Liver (tissue), 9 donors: ENCODE measurements around the gene EDIL3. TPM values are rescaled to one million over a fixed set of nuclear protein-coding genes. Genes with fewer than 3 reads are reported as not detected.

Experiments used
- DNase-seq: peaks from one replicate; pipeline ENCODE4 v3.0.0-alpha.2; 2017; ENCODE audit warnings: low spot score
- H3K27ac ChIP-seq, 2 donors: one replicate each; pipeline ENCODE4 v1.7.0; 2013; ENCODE audit warnings: inconsistent platforms in 2 of 2, low read length in 2 of 2, control low read depth in 1 of 2, low read depth in 1 of 2, mild to moderate bottlenecking in 1 of 2
- H3K27me3 ChIP-seq, 4 donors: one replicate each; pipeline versions ENCODE4 v1.6.1 to v1.7.0; 2013; ENCODE audit warnings: low read length in 3 of 4, inconsistent platforms in 1 of 4, mild to moderate bottlenecking in 1 of 4, moderate library complexity in 1 of 4; ENCODE audit not compliant: control insufficient read depth in 4 of 4, insufficient read depth in 4 of 4
- H3K36me3 ChIP-seq, 4 donors: one replicate each; pipeline versions ENCODE4 v1.6.1 to v1.7.0; 2013; ENCODE audit warnings: low read length in 3 of 4, mild to moderate bottlenecking in 3 of 4, low read depth in 1 of 4, moderate library complexity in 1 of 4; ENCODE audit not compliant: control insufficient read depth in 4 of 4, insufficient read depth in 3 of 4
- H3K4me1 ChIP-seq, 4 donors: one replicate each; pipeline versions ENCODE4 v1.6.1 to v1.7.0; 2013; ENCODE audit warnings: low read length in 3 of 4, mild to moderate bottlenecking in 3 of 4, moderate library complexity in 1 of 4; ENCODE audit not compliant: control insufficient read depth in 4 of 4, insufficient read depth in 4 of 4
- H3K4me3 ChIP-seq, 3 donors: one replicate each; pipeline versions ENCODE4 v1.6.1 to v1.7.0; 2013; ENCODE audit warnings: low read length in 3 of 3, control low read depth in 1 of 3, low read depth in 1 of 3, mild to moderate bottlenecking in 1 of 3
- H3K9ac ChIP-seq, 2 donors: one replicate each; pipeline ENCODE4 v1.7.0; 2013; ENCODE audit warnings: low read length in 2 of 2, mild to moderate bottlenecking in 2 of 2, moderate library complexity in 2 of 2, control low read depth in 1 of 2, low read depth in 1 of 2
- H3K9me3 ChIP-seq, 4 donors: one replicate each; pipeline versions ENCODE4 v1.6.1 to v1.7.0; 2013; ENCODE audit warnings: low read length in 3 of 4; ENCODE audit not compliant: control insufficient read depth in 4 of 4
- EGR1 ChIP-seq, 2 donors: IDR thresholded peaks; 2 replicates each; pipeline ENCODE4 v1.6.1; 2016 to 2018; ENCODE audit warnings: antibody characterized with exemption in 2 of 2, low read depth in 2 of 2
- FOXA1 ChIP-seq: IDR thresholded peaks from 2 replicates; pipeline ENCODE4 v1.6.1; 2016; ENCODE audit warnings: antibody characterized with exemption
- FOXA2 ChIP-seq: IDR thresholded peaks from 2 replicates; pipeline ENCODE4 v1.6.1; 2016; ENCODE audit warnings: antibody characterized with exemption
- GABPA ChIP-seq, 2 donors: IDR thresholded peaks in 1 of 2; conservative IDR thresholded peaks in 1 of 2; 2 replicates each; pipeline ENCODE4 v1.6.1; 2016; ENCODE audit warnings: antibody characterized with exemption in 2 of 2, mild to moderate bottlenecking in 1 of 2, moderate library complexity in 1 of 2
- HNF4A ChIP-seq, 2 donors: conservative IDR thresholded peaks; 2 replicates each; pipeline ENCODE4 v1.6.1; 2016; ENCODE audit warnings: antibody characterized with exemption in 2 of 2, mild to moderate bottlenecking in 2 of 2
- HNF4G ChIP-seq: IDR thresholded peaks from 2 replicates; pipeline ENCODE4 v1.6.1; 2016; ENCODE audit warnings: antibody characterized with exemption
- JUND ChIP-seq, 2 donors: IDR thresholded peaks; 2 replicates each; pipeline ENCODE4 v1.6.1; 2016; ENCODE audit warnings: antibody characterized with exemption in 2 of 2
- NR2F2 ChIP-seq: IDR thresholded peaks from 2 replicates; pipeline ENCODE4 v1.6.1; 2016; ENCODE audit warnings: antibody characterized with exemption
- RAD21 ChIP-seq, 2 donors: IDR thresholded peaks; 2 replicates each; pipeline ENCODE4 v1.6.1; 2016; ENCODE audit warnings: antibody characterized with exemption in 2 of 2, mild to moderate bottlenecking in 2 of 2
- RXRA ChIP-seq, 2 donors: IDR thresholded peaks; 2 replicates each; pipeline ENCODE4 v1.6.1; 2017 to 2018; ENCODE audit warnings: antibody characterized with exemption in 2 of 2, mild to moderate bottlenecking in 1 of 2
- SP1 ChIP-seq: IDR thresholded peaks from 2 replicates; pipeline ENCODE4 v1.6.1; 2018; ENCODE audit warnings: antibody characterized with exemption, mild to moderate bottlenecking
- TAF1 ChIP-seq: conservative IDR thresholded peaks from 2 replicates; pipeline ENCODE4 v1.6.1; 2016; ENCODE audit warnings: antibody characterized with exemption, mild to moderate bottlenecking
- YY1 ChIP-seq: IDR thresholded peaks from 2 replicates; pipeline ENCODE4 v1.6.1; 2016; ENCODE audit warnings: antibody characterized with exemption, mild to moderate bottlenecking
- WGBS: extraction: QIAGEN DNeasy Blood & Tissue Kit; methylation state at CpG from one replicate; pipeline ENCODE4 v1.1.7; 2013; 5-methylcytosine and 5-hydroxymethylcytosine counted together
- polyA plus RNA-seq, 2 donors: library from polyadenylated mRNA; stranded (reverse) in 1 of 2; unstranded in 1 of 2; fragments of 200-250 nt in 1 of 2; fragments of >200 nt in 1 of 2; fragmentation: Nextera tagmentation in 1 of 2; extraction: Ambion mirVana in 1 of 2; gene quantifications; one replicate each; pipeline versions ENCODE4 v1.2.1 to v1.2.3, GENCODE V29; 2013 to 2015
- total RNA-seq, 2 donors: library from RNA; depleted of rRNA; stranded (reverse); fragments of >200 nt; gene quantifications; one replicate each; pipeline ENCODE4 v1.2.3, GENCODE V29; 2014
- TF ChIP-seq, protein P1 (sequence below): IDR thresholded peaks from 2 replicates; pipeline ENCODE4 v1.6.1; 2016; ENCODE audit warnings: antibody characterized with exemption
- TF ChIP-seq, protein P2 (sequence below): IDR thresholded peaks from 2 replicates; pipeline ENCODE4 v1.6.1; 2016; ENCODE audit warnings: antibody characterized with exemption
- TF ChIP-seq, protein P3 (sequence below): IDR thresholded peaks from 2 replicates; pipeline ENCODE4 v1.6.1; 2016; ENCODE audit warnings: antibody characterized with exemption, mild to moderate bottlenecking
- TF ChIP-seq, protein P4 (sequence below): IDR thresholded peaks from 2 replicates; pipeline ENCODE4 v1.6.1; 2016; ENCODE audit warnings: antibody characterized with exemption
- TF ChIP-seq, protein P5 (sequence below): fragments of 150-350 bp; IDR thresholded peaks from 2 replicates; pipeline ENCODE4 v1.5.1; 2017; ENCODE audit warnings: improper control_type of control experiment, low read depth, low read length; ENCODE audit not compliant: missing input control
- donor health status: healthy.
- donor health status: healthy.
- donor health status: healthy.
- donor health status: healthy.
- donor health status: healthy.

Gene EDIL3
- total and polyA plus RNA-seq, 4 donors, result 0.33 to 12.0 (median 0.76) TPM

DNA sequence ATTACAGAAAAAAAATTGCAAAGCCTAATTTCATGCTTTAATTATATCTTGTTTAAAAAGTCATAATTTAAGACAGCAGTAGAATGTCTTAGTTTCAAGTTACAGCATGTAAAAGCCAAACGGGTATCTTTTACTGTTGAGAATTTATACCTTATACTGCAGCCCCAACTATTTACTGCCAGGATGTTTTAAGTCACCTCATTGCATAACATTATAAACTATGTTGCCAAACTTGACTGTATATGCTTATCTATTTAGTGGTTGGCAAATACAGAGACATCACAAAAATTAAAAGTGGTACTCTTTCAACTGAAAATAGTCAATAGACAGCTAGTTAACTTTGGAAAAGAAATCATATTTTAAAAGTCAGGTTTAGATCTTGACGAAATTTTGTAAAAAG is 119.5 kb downstream of the EDIL3 start:
- no peak overlapping the region for H3K27ac ChIP-seq
- H3K9ac ChIP-seq, result no peak overlapping the region
- no peaks in the 10 kb centered on the region for H3K4me1 ChIP-seq
- 74% methylated on average over 2 of the region's 2 CpGs for WGBS
- H3K27me3 ChIP-seq, result peaks cover 0 to 4% (median 0%) of the 10 kb centered on the region in 4 donors
- DNase-seq, result no peak
- no peaks in the 10 kb centered on the region for H3K36me3 ChIP-seq
- no peaks in the 10 kb centered on the region for H3K9me3 ChIP-seq
- H3K4me3 ChIP-seq, result no peak overlapping the region
- no peak for TF ChIP-seq SP1
- TF ChIP-seq, protein P1, sequence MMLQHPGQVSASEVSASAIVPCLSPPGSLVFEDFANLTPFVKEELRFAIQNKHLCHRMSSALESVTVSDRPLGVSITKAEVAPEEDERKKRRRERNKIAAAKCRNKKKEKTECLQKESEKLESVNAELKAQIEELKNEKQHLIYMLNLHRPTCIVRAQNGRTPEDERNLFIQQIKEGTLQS, result no peak
- no peak for TF ChIP-seq JUND (IDR thresholded peaks at IDR 0.05)

DNA sequence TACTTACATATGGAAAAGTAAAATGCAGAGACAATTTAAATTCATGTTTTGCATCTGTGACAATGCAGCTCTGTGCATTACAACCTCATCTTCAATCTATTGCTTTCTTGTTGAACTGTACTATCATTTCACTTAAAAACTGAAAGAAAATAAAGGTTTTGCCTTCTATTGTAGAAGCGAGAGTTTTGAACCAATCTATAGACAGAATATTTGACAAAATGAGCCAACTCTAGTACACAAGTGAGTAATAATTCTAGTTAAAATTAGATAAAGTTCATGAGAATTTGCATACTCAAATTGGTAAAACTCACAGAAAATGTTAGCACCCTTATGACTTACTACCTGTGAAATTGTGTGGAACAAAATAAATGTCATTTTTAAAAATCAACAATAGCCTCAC is 123.7 kb downstream of the EDIL3 start:
- TF ChIP-seq, protein P2, sequence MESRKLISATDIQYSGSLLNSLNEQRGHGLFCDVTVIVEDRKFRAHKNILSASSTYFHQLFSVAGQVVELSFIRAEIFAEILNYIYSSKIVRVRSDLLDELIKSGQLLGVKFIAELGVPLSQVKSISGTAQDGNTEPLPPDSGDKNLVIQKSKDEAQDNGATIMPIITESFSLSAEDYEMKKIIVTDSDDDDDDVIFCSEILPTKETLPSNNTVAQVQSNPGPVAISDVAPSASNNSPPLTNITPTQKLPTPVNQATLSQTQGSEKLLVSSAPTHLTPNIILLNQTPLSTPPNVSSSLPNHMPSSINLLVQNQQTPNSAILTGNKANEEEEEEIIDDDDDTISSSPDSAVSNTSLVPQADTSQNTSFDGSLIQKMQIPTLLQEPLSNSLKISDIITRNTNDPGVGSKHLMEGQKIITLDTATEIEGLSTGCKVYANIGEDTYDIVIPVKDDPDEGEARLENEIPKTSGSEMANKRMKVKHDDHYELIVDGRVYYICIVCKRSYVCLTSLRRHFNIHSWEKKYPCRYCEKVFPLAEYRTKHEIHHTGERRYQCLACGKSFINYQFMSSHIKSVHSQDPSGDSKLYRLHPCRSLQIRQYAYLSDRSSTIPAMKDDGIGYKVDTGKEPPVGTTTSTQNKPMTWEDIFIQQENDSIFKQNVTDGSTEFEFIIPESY, result no peak
- TF ChIP-seq SP1, result no peak
- TF ChIP-seq HNF4G, result no peak
- TF ChIP-seq EGR1 (IDR thresholded peaks at IDR 0.05; ENCODE audit: low read depth in 2 of 2), result no peak
- TF ChIP-seq, protein P1, result no peak
- TF ChIP-seq RAD21 (IDR thresholded peaks at IDR 0.05), result no peak
- TF ChIP-seq GABPA (IDR thresholded peaks at IDR 0.05 in 1 of 2, conservative IDR thresholded peaks at IDR 0.05 in 1 of 2), result no peak
- TF ChIP-seq, protein P3, sequence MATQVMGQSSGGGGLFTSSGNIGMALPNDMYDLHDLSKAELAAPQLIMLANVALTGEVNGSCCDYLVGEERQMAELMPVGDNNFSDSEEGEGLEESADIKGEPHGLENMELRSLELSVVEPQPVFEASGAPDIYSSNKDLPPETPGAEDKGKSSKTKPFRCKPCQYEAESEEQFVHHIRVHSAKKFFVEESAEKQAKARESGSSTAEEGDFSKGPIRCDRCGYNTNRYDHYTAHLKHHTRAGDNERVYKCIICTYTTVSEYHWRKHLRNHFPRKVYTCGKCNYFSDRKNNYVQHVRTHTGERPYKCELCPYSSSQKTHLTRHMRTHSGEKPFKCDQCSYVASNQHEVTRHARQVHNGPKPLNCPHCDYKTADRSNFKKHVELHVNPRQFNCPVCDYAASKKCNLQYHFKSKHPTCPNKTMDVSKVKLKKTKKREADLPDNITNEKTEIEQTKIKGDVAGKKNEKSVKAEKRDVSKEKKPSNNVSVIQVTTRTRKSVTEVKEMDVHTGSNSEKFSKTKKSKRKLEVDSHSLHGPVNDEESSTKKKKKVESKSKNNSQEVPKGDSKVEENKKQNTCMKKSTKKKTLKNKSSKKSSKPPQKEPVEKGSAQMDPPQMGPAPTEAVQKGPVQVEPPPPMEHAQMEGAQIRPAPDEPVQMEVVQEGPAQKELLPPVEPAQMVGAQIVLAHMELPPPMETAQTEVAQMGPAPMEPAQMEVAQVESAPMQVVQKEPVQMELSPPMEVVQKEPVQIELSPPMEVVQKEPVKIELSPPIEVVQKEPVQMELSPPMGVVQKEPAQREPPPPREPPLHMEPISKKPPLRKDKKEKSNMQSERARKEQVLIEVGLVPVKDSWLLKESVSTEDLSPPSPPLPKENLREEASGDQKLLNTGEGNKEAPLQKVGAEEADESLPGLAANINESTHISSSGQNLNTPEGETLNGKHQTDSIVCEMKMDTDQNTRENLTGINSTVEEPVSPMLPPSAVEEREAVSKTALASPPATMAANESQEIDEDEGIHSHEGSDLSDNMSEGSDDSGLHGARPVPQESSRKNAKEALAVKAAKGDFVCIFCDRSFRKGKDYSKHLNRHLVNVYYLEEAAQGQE, result no peak
- no peak for TF ChIP-seq RXRA (IDR thresholded peaks at IDR 0.05)
- TF ChIP-seq, protein P4, sequence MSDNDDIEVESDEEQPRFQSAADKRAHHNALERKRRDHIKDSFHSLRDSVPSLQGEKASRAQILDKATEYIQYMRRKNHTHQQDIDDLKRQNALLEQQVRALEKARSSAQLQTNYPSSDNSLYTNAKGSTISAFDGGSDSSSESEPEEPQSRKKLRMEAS, result no peak
- TF ChIP-seq TAF1, result no peak
- TF ChIP-seq JUND (IDR thresholded peaks at IDR 0.05), result no peak
- no peak for TF ChIP-seq FOXA1
- no peak for TF ChIP-seq YY1
- TF ChIP-seq FOXA2, result no peak
- TF ChIP-seq HNF4A (conservative IDR thresholded peaks at IDR 0.05), result no peak
- TF ChIP-seq, protein P5, sequence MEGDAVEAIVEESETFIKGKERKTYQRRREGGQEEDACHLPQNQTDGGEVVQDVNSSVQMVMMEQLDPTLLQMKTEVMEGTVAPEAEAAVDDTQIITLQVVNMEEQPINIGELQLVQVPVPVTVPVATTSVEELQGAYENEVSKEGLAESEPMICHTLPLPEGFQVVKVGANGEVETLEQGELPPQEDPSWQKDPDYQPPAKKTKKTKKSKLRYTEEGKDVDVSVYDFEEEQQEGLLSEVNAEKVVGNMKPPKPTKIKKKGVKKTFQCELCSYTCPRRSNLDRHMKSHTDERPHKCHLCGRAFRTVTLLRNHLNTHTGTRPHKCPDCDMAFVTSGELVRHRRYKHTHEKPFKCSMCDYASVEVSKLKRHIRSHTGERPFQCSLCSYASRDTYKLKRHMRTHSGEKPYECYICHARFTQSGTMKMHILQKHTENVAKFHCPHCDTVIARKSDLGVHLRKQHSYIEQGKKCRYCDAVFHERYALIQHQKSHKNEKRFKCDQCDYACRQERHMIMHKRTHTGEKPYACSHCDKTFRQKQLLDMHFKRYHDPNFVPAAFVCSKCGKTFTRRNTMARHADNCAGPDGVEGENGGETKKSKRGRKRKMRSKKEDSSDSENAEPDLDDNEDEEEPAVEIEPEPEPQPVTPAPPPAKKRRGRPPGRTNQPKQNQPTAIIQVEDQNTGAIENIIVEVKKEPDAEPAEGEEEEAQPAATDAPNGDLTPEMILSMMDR, result no peak
- no peak for TF ChIP-seq NR2F2
- Histone ChIP-seq H3K9ac (no peak overlapping the region), H3K4me1 (no peaks in the 10 kb centered on the region), H3K4me3 (no peak overlapping the region), H3K27ac (no peak overlapping the region), H3K9me3 (no peaks in the 10 kb centered on the region), H3K36me3 (no peaks in the 10 kb centered on the region), H3K27me3 (peaks cover 0 to 4% (median 0%) of the 10 kb centered on the region in 4 donors)
- DNase-seq, result no peak
- 86% methylated on average over 1 of the region's 1 CpG for WGBS
